Measurements from ENCODE around the gene PNCK. TPM values are rescaled to one million over a fixed set of nuclear protein-coding genes. Genes with fewer than 3 reads are reported as not detected.

The PNCK gene
- total and polyA plus RNA-seq, 12 donors, result 2.0 to 15.6 (median 5.7) TPM

DNA sequence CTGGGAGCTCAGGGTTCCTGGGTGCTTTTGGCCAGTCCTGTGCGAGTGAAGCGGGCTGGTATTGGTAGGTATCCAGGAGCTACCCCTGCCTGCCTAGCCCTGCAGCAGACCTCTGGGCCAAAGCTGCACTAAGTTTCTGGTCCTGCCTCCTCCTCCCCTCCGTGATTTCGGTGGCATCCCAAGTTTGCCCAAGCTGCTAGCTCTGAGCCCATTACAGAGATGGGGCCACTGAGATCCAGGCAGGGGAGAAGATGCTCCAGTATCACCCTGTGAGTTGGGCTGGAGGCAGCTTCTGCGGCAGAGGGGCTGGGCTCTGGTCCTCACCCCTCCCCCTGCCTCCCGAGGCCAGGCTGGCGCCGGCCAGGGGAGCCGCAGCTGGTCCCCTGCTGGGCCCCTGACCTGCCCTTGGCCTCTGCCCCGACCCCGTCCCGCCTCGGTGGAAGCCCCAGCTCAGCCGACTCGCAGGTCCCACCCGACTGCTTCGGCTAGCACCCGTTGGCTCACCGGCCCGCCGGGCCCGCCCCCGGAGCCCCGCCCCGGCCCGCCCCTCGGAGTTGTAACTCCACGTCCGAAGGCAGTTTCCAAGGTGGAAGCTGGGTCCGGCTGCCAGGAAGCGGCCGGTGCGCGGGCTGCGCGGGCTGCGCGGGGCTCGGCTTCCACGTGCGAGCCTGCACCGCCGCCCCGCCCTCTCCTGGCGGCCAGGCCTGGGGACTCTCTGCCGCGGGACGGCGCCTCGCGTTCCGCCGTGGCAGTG is 26.8 kb downstream of the PNCK start, which contains the start of gene DUSP9:
Gene DUSP9 (plus strand): TSS at position 584 of the 754 bp plus-strand sequence. CDS start 751 bp downstream, outside the sequence.
- intact Hi-C loops (cut with DNase I), result loop anchor here in 1 of 10 donors (10.0 kb wide), 1 partner anchor 92 kb away; no protein-coding TSS in a partner anchor

GRCh38 chrX:153645921-153646488 is 27.6 kb downstream of the PNCK start:
- Histone ChIP-seq H3K27me3 (peaks cover 0 to 83% (median 67%) of the 10 kb centered on the region in 7 donors), H3K4me3 (no peak overlapping the region), H3K4me1 (peaks cover 0 to 30% (median 7%) of the 10 kb centered on the region in 9 donors), H3K9me3 (no peaks in the 10 kb centered on the region), H3K36me3 (no peaks in the 10 kb centered on the region), H3K27ac (no peak overlapping the region)
- 54 to 61% methylated on average over 10 of the region's 10 CpGs for WGBS, 2 donors
- no peak for ATAC-seq
- no peak for DNase-seq
- TF ChIP-seq, protein P1, sequence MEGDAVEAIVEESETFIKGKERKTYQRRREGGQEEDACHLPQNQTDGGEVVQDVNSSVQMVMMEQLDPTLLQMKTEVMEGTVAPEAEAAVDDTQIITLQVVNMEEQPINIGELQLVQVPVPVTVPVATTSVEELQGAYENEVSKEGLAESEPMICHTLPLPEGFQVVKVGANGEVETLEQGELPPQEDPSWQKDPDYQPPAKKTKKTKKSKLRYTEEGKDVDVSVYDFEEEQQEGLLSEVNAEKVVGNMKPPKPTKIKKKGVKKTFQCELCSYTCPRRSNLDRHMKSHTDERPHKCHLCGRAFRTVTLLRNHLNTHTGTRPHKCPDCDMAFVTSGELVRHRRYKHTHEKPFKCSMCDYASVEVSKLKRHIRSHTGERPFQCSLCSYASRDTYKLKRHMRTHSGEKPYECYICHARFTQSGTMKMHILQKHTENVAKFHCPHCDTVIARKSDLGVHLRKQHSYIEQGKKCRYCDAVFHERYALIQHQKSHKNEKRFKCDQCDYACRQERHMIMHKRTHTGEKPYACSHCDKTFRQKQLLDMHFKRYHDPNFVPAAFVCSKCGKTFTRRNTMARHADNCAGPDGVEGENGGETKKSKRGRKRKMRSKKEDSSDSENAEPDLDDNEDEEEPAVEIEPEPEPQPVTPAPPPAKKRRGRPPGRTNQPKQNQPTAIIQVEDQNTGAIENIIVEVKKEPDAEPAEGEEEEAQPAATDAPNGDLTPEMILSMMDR (IDR thresholded peaks at IDR 0.05), result no peak
- intact Hi-C loops (cut with DNase I), result loop anchor here in 1 of 10 donors (10.0 kb wide), 1 partner anchor 91 kb away; no protein-coding TSS in a partner anchor

More for the DNA sequence above, 26.8 kb downstream of the PNCK start, which contains the start of gene DUSP9:
- TF ChIP-seq, protein P1 (IDR thresholded peaks at IDR 0.05), result no peak
- no peaks in the 10 kb centered on the region for H3K9me3 ChIP-seq
- peak within 1 kb of the TSS in 4 of 10 donors; percentile 10 to 19 (median 12) for H3K4me3 ChIP-seq
- no peaks in the 10 kb centered on the region for H3K36me3 ChIP-seq
- H3K27me3 ChIP-seq, result peaks cover 0 to 75% (median 61%) of the 10 kb centered on the region in 7 donors
- WGBS, 2 donors, result 5 to 12% methylated on average over 14 to 50 of the region's 53 CpGs
- peak in 3 of 8 donors; percentile 19 to 33 (median 31) for ATAC-seq
- DNase-seq, result no peak
- peaks cover 0 to 28% (median 7%) of the 10 kb centered on the region in 9 donors for H3K4me1 ChIP-seq
- H3K27ac ChIP-seq, result no peak within 1 kb of the TSS

DNA sequence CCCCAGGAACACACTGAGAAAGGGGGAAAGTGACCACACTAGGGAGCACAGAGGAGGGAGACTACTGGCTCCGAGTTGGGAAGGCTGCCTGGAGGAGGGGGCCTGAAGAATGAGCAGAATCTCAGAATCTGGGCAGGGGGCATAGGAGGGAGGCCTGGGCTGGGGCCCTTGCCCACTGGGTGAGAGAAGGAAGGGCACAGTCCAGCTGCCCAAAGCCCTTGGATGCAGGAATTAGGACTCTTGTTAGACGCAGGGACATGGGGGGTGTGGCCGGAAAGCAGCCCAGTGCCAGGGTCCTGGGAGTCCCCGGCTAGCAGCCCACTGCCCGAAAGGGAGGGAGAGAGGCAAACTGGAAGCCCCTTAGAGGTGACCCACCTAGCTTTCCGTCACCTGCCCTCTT is 28.5 kb downstream of the PNCK start:
- H3K27me3 ChIP-seq, result peaks cover 0 to 89% (median 67%) of the 10 kb centered on the region in 7 donors
- intact Hi-C loops (cut with DNase I), result loop anchor here in 1 of 10 donors (10.0 kb wide), 1 partner anchor 90 kb away; no protein-coding TSS in a partner anchor

More for the DNA sequence above, 28.5 kb downstream of the PNCK start:
- Histone ChIP-seq H3K36me3 (no peaks in the 10 kb centered on the region), H3K4me3 (no peak overlapping the region), H3K4me1 (peaks cover 0 to 30% (median 7%) of the 10 kb centered on the region in 9 donors), H3K27ac (no peak overlapping the region), H3K9me3 (no peaks in the 10 kb centered on the region)
- 50 to 63% methylated on average over 2 to 6 of the region's 6 CpGs for WGBS, 2 donors
- TF ChIP-seq, protein P1 (IDR thresholded peaks at IDR 0.05), result no peak
- no peak for DNase-seq
- ATAC-seq, result no peak

All from heart right ventricle (tissue), 16 donors.